A549 (cell line): ENCODE data around the gene GTF3C1.

Experiments used
- CEBPB ChIP-seq, 2 experiments: fragments of >200 bp in 1 of 2; sonication (Bioruptor Twin) in 1 of 2; formaldehyde crosslinking in 1 of 2; IDR thresholded peaks; 2 replicates each; pipeline ENCODE4 v1.6.1; 2012 to 2016
- E2F6 ChIP-seq: IDR thresholded peaks from 2 replicates; pipeline ENCODE4 v1.6.1; 2012; ENCODE audit warnings: low read depth, borderline replicate concordance
- HMGXB4 ChIP-seq: fragments of 250-450 bp; sonication (Bioruptor Pico); IDR thresholded peaks from 2 replicates; pipeline ENCODE4 v1.5.0; 2021; ENCODE audit warnings: mild to moderate bottlenecking, moderate library complexity, borderline replicate concordance
- JUN ChIP-seq, 2 experiments: fragments of >200 bp; sonication (Bioruptor Twin); formaldehyde crosslinking; IDR thresholded peaks; 2 replicates in 1 of 2; 3 replicates in 1 of 2; pipeline ENCODE4 v1.6.1; 2016 to 2017
- KDM5A ChIP-seq: fragments of 200-600 bp; sonication (generic); IDR thresholded peaks from 2 replicates; pipeline ENCODE4 v1.6.1; 2016; ENCODE audit warnings: antibody characterized with exemption, mild to moderate bottlenecking
- MYC ChIP-seq: IDR thresholded peaks from 2 replicates; pipeline ENCODE4 v1.6.1; 2012; ENCODE audit warnings: mild to moderate bottlenecking, inconsistent platforms, low read length, improper control_type of control experiment, borderline replicate concordance
- POLR2A ChIP-seq: IDR thresholded peaks from 2 replicates; pipeline ENCODE4 v1.6.1; 2012; ENCODE audit warnings: mild to moderate bottlenecking, low read length
- POLR2AphosphoS2 ChIP-seq: conservative IDR thresholded peaks from 2 replicates; pipeline ENCODE4 v1.6.1; 2012; ENCODE audit warnings: low read length, improper control_type of control experiment, inconsistent platforms
- RCOR1 ChIP-seq: fragments of 150-350 bp; IDR thresholded peaks from 2 replicates; pipeline ENCODE4 v1.6.1; 2014; ENCODE audit warnings: antibody characterized with exemption, low read length, low read depth
- ZC3H11A ChIP-seq: fragments of 450-650 bp; IDR thresholded peaks from 2 replicates; pipeline ENCODE4 v1.6.1; 2014; ENCODE audit warnings: antibody characterized with exemption, mild to moderate bottlenecking
- ZSCAN20 ChIP-seq: fragments of 250-450 bp; sonication (Bioruptor Pico); IDR thresholded peaks from 2 replicates; pipeline ENCODE4 v1.8.0; 2022; ENCODE audit warnings: mild to moderate bottlenecking, moderate library complexity
- TF ChIP-seq, protein P1 (sequence below): fragments of >200 bp; sonication (Bioruptor Twin); formaldehyde crosslinking; IDR thresholded peaks from 3 replicates; pipeline ENCODE4 v1.5.1; 2016
- TF ChIP-seq, protein P2 (sequence below): fragments of 450-650 bp; IDR thresholded peaks from 2 replicates; pipeline ENCODE4 v1.6.1; 2014; ENCODE audit warnings: antibody characterized with exemption

DNA sequence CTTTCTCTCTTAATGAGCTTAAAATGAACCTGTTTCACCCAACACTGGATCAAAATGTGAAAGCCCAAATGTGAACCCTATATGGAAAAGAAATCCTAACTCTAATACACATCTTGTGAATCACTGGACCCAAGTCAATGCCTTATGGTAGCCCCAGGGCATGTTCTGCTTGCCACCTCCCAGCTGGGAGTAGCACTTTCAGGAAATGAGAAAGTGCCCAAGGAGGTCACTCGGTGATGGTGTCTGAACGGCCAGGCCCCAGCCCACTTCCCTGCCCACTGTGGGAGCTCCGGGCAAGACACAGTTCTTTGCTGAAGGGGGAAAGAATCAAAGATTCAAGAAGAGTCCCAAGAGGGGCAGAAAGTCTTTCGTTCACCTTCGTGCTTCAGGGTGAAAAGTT is 46.1 kb downstream of the GTF3C1 start:
- TF ChIP-seq CEBPB (IDR thresholded peaks at IDR 0.05) (no peak), POLR2AphosphoS2 (no peak), HMGXB4 (CRISPR knock-in tag) (no peak), ZC3H11A (no peak), KDM5A (no peak), JUN (IDR thresholded peaks at IDR 0.05) (no peak), ZSCAN20 (CRISPR knock-in tag) (no peak), MYC (no peak), POLR2A (no peak), E2F6 (no peak), RCOR1 (no peak)
- TF ChIP-seq, protein P1, sequence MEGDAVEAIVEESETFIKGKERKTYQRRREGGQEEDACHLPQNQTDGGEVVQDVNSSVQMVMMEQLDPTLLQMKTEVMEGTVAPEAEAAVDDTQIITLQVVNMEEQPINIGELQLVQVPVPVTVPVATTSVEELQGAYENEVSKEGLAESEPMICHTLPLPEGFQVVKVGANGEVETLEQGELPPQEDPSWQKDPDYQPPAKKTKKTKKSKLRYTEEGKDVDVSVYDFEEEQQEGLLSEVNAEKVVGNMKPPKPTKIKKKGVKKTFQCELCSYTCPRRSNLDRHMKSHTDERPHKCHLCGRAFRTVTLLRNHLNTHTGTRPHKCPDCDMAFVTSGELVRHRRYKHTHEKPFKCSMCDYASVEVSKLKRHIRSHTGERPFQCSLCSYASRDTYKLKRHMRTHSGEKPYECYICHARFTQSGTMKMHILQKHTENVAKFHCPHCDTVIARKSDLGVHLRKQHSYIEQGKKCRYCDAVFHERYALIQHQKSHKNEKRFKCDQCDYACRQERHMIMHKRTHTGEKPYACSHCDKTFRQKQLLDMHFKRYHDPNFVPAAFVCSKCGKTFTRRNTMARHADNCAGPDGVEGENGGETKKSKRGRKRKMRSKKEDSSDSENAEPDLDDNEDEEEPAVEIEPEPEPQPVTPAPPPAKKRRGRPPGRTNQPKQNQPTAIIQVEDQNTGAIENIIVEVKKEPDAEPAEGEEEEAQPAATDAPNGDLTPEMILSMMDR, result no peak
- TF ChIP-seq, protein P2, sequence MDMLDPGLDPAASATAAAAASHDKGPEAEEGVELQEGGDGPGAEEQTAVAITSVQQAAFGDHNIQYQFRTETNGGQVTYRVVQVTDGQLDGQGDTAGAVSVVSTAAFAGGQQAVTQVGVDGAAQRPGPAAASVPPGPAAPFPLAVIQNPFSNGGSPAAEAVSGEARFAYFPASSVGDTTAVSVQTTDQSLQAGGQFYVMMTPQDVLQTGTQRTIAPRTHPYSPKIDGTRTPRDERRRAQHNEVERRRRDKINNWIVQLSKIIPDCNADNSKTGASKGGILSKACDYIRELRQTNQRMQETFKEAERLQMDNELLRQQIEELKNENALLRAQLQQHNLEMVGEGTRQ, result no peak
